IPS-NIHi11 (cell line): ENCODE data around the gene SNAP23.

Experiments
- DNase-seq: peaks from one replicate; pipeline ENCODE4 v3.0.0; 2012; ENCODE audit warnings: mixed read lengths, low spot score

SNAP23 gene

DNA sequence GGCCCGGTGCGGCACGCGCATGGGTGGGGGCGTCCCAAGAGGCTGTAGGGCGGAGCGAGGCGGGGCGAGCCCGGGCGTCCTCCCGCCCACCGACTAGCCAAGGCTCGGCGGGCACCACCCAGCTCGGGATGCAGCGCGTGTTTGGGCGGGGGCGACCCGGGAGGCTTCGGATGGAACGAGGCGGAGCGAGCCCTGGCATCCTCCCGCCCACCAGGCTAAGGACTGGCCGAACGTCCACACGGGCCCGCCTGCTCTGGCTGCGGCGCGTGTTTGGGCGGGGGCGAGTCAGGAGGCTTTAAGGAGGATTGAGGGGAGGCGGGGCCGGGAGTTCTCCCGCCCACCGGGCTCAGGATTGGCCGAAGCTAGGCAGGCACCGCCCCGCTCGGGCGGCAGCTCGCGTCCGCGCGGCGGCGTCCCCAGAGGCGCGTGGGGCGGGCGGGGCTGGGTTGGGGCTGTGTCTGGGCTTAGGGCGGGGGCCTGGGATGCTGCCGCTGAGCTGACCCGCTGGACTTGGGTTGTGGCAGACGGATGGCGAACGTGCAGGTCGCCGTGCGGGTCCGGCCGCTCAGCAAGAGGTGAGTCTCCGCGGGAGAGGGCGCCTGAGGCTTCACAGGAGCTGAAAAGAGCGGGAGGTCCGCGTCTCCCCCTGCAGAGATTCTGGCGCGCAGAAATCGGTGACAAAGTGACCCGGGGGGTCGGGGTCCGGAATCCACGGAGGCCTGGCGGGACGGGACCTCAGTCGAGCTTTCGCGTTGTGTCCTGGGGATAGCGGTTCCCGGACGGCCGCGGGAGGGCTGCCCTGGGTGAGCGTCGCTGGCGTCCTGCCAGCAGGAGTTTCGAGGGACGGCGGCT lies 80.0 kb downstream of the SNAP23 start, which contains the start of gene STARD9:
Gene STARD9 (plus strand): TSS at position 419 of the 852 bp plus-strand sequence. CDS start 110 bp downstream, at position 529.
- DNase-seq, result peak; percentile 98

DNA sequence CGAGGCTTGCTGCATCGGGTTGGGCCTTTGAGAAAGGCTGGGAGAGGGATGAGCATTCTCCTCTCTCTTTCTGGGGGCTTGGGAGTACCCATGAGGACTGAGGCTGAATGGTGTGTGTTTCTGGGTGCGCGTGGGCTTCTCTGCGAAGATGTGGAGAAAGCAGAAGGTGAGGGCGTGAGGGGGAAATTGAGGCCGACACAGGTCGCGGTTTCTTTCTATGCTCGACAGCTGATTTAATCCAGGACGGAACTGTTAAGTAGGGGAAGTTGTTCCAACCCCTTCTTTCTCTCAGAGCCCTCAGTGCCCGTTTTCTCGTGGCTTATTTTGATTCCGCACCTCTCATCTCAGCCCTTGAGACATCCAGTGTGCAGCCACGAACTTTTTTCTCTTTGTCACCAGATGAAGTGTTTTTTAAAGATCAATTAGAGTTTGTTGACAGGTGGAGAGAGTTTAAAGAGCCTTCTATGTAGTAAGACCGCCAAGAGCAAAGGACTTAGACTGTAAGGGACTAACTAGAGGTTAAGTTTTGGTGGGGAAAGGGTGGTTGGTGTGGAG lies 80.7 kb downstream of the SNAP23 start:
- peak; percentile 19 for DNase-seq

DNA sequence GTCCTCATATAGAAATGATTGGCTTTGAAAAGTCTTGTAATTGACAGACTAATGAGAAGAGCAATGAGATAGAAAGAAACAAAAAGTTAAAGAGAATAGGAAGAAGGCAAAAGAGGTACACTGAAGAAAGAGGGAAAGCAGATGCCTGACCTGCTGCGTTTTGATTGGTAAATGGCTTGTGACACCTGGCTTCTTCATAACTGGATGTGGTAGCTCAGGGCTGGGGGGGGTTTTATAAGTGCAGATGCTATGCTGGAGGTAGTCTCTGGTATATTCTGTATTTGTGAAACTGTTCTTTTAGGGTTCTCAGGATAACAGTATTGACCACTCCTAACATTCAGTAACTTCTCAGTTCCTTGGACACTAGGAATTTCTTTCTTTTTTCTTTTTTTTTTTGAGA lies 81.3 kb downstream of the SNAP23 start:
- DNase-seq, result no peak

DNA sequence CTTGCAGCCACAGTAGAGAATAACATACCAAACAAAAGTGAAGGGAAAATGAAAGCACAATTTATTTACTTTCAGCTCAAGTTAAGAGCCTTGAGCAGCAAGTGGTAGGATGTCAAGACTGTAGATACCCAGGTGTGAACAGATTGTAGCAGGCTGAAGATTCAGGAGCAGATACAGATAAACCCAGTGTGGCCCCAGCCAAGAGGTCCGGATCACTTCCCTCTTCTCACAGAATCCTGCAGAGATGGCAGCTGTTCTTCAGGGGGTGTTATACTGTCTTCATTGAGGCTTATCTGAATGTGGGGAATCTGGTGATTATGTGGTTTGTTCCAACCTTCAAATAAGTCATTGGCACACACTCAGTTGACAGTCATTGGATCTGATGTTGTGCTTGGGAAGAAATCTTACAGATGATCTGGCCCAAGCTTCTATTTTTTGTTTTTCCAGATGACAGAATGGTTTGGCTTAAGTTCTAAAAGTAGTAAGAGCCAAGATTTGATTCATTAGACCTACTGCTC lies 82.1 kb downstream of the SNAP23 start:
- DNase-seq, result no peak

DNA sequence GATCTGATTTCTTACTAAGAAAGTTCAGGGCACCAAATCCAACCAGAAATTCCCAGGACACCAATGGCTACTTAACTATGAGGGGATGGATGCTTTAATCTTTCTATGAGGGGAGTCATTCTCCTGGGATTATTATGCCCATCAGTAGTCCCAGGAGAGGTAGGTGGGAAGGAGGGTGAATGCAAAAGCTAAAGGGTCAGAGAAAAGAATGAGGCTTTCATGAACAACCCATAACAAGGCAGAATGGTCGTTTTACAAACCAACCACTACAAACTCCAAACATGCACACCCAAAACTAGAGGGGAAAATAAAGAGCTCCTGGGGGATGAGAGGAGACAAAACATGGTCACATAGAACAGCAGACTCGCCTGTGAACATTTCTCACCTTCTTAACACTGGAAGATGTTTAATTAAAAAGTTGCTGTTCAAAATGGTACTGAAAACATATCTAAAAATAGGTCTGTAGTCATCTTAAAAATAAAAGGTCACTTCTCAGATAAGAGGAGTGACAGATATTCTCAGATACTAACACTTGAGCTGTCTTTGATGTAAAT lies 83.6 kb downstream of the SNAP23 start:
- DNase-seq, result no peak

DNA sequence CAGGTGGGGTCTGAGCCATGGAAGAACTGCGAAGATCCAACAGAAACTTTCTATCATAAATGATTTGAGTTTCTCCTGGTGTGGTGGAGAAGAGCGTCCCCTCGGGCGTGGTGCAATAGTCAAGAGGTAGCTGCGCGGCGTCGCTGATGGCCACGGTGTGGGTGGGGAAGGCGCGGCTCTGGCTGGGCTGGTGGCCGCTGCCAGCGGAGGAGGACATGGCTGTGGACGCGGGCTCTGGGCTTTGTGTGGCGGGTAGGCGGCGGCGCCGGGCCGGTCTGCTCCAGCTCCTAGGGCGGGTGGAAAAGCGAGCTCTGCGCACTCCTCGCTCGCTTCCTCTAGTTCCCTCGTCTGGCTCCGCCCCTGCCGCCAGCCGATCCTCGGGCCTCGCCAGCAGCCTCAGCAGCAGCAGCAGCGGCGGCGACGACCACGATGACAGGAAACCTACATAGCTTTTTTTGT lies 85.9 kb downstream of the SNAP23 start:
- peak; percentile 87 for DNase-seq
